ENCODE data around the gene CLTB.

DNA sequence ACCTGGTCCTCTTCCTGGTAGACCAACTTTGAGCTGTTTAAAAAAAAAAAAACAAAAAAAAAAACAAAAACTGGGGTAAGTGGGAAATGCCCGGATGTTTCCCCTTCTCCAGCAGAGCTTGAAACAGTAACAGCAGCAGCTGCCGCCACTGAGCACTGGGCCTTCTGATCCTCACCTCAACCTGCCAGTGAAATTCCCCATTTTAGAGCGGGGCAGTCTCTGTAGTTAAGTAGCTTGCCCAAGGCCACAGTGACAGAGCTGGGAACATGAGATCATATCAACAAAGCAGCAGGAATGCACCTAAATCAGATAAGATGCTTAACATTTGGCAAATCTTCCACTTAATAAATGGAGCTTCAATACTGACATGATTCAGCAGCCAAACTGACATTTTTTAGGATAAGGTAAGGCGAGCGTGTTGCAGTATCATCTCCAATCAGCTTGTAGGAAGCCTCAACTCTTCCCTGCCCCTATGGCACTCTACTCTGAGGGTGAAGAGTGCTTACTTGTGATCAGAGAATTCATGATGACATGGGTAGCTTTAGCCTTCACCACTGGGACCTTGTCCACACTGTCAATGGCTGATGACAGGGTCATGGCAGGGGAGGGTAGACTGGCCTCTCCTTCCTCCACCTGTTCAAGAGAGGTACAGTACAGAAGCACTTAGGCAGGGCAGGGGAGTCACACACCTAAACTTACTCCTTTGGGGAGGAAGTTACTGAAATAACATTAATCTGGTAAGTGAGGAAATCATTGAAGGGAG is 64.0 kb downstream of the CLTB start:
- TF ChIP-seq, protein P1, sequence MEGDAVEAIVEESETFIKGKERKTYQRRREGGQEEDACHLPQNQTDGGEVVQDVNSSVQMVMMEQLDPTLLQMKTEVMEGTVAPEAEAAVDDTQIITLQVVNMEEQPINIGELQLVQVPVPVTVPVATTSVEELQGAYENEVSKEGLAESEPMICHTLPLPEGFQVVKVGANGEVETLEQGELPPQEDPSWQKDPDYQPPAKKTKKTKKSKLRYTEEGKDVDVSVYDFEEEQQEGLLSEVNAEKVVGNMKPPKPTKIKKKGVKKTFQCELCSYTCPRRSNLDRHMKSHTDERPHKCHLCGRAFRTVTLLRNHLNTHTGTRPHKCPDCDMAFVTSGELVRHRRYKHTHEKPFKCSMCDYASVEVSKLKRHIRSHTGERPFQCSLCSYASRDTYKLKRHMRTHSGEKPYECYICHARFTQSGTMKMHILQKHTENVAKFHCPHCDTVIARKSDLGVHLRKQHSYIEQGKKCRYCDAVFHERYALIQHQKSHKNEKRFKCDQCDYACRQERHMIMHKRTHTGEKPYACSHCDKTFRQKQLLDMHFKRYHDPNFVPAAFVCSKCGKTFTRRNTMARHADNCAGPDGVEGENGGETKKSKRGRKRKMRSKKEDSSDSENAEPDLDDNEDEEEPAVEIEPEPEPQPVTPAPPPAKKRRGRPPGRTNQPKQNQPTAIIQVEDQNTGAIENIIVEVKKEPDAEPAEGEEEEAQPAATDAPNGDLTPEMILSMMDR (IDR thresholded peaks at IDR 0.05 in 8 of 11, conservative IDR thresholded peaks at IDR 0.05 in 3 of 11), result no peak
- no peak for TF ChIP-seq POLR2A (IDR thresholded peaks at IDR 0.05)
